CD14-positive monocyte (primary cell): ENCODE data around the gene IL21R. TPM values are rescaled to one million over a fixed set of nuclear protein-coding genes. Genes with fewer than 3 reads are reported as not detected.

Experiments used
- DNase-seq, 3 donors: peaks; one replicate each; pipeline ENCODE4 v3.0.0-alpha.2; 2011 to 2022
- H2AFZ ChIP-seq: 2 replicates; pipeline ENCODE4 v1.6.0; 2012; ENCODE audit warnings: mild to moderate bottlenecking, low read depth, low read length, inconsistent platforms; ENCODE audit not compliant: insufficient read depth, poor library complexity, severe bottlenecking
- H3K27ac ChIP-seq, 2 donors: 1 replicate in 1 of 2; 2 replicates in 1 of 2; pipeline ENCODE4 v1.5.1; 2012 to 2013; ENCODE audit warnings: low read length in 2 of 2, control low read depth in 1 of 2, inconsistent platforms in 1 of 2, low read depth in 1 of 2, mild to moderate bottlenecking in 1 of 2
- H3K27me3 ChIP-seq, 2 donors: one replicate each; pipeline versions ENCODE4 v1.6.0 to v1.6.1; 2011 to 2013; ENCODE audit warnings: low read length in 2 of 2; ENCODE audit not compliant: control insufficient read depth in 2 of 2, insufficient read depth in 2 of 2
- H3K36me3 ChIP-seq, 2 donors: replicated peaks in 1 of 2; 1 replicate in 1 of 2; 2 replicates in 1 of 2; pipeline versions ENCODE4 v1.5.1 to v1.6.1; 2012 to 2013; ENCODE audit warnings: low read length in 2 of 2, control low read depth in 1 of 2, inconsistent platforms in 1 of 2, mild to moderate bottlenecking in 1 of 2; ENCODE audit not compliant: insufficient read depth in 2 of 2, control insufficient read depth in 1 of 2
- H3K4me1 ChIP-seq, 2 donors: 1 replicate in 1 of 2; 2 replicates in 1 of 2; pipeline versions ENCODE4 v1.5.1 to v1.6.1; 2012 to 2013; ENCODE audit warnings: low read length in 2 of 2, control low read depth in 1 of 2, inconsistent platforms in 1 of 2, mild to moderate bottlenecking in 1 of 2, moderate library complexity in 1 of 2; ENCODE audit not compliant: insufficient read depth in 2 of 2, control insufficient read depth in 1 of 2
- H3K4me2 ChIP-seq: replicated peaks from 2 replicates; pipeline ENCODE3; 2012; ENCODE audit warnings: low read length, moderate library complexity, mild to moderate bottlenecking; ENCODE audit not compliant: poor library complexity, severe bottlenecking; ENCODE audit errors: extremely low read depth
- H3K4me3 ChIP-seq, 3 experiments: fragments of 200-600 bp in 1 of 3; sonication (generic) in 1 of 3; replicated peaks in 1 of 3; 1 replicate in 2 of 3; 2 replicates in 1 of 3; pipeline ENCODE4 v1.5.1; 2011 to 2013; ENCODE audit warnings: low read length in 3 of 3, mild to moderate bottlenecking in 3 of 3, control low read depth in 2 of 3, low read depth in 2 of 3, inconsistent platforms in 1 of 3, moderate library complexity in 1 of 3
- H3K79me2 ChIP-seq: 2 replicates; pipeline ENCODE4 v1.6.0; 2012; ENCODE audit warnings: mild to moderate bottlenecking, control low read depth, inconsistent platforms, low read length, moderate library complexity; ENCODE audit not compliant: insufficient read depth
- H3K9ac ChIP-seq: 2 replicates; pipeline ENCODE4 v1.6.0; 2017; ENCODE audit warnings: low read length, mild to moderate bottlenecking; ENCODE audit not compliant: insufficient read depth, poor library complexity, severe bottlenecking
- H3K9me3 ChIP-seq, 2 donors: replicated peaks in 1 of 2; 1 replicate in 1 of 2; 2 replicates in 1 of 2; pipeline versions ENCODE4 v1.5.1 to v1.6.1; 2012 to 2013; ENCODE audit warnings: low read length in 2 of 2, control low read depth in 1 of 2; ENCODE audit not compliant: control insufficient read depth in 1 of 2, insufficient read depth in 1 of 2
- H4K20me1 ChIP-seq: 2 replicates; pipeline ENCODE4 v1.6.0; 2012; ENCODE audit warnings: mild to moderate bottlenecking, low read length, control low read depth, moderate library complexity; ENCODE audit not compliant: insufficient read depth
- H3K27ac Mint-ChIP-seq, 7 donors: one replicate each; pipeline ENCODE4 v1.8.0; 2020; ENCODE audit warnings: mild to moderate bottlenecking in 7 of 7, mixed read lengths in 7 of 7, moderate library complexity in 6 of 7, inconsistent platforms in 2 of 7
- H3K27me3 Mint-ChIP-seq, 3 donors: one replicate each; pipeline ENCODE4 v1.8.0; 2021 to 2022; ENCODE audit warnings: low read depth in 3 of 3, mild to moderate bottlenecking in 3 of 3, mixed read lengths in 3 of 3, moderate library complexity in 3 of 3, inconsistent platforms in 1 of 3
- H3K36me3 Mint-ChIP-seq, 2 donors: one replicate each; pipeline ENCODE4 v1.8.0; 2020; ENCODE audit warnings: mixed read lengths in 2 of 2, inconsistent platforms in 1 of 2, mild to moderate bottlenecking in 1 of 2
- H3K4me1 Mint-ChIP-seq: one replicate; pipeline ENCODE4 v1.8.0; 2020; ENCODE audit warnings: mild to moderate bottlenecking, mixed read lengths
- H3K4me3 Mint-ChIP-seq, 2 donors: one replicate each; pipeline ENCODE4 v1.8.0; 2020; ENCODE audit warnings: mild to moderate bottlenecking in 2 of 2, mixed read lengths in 2 of 2, moderate library complexity in 1 of 2
- H3K9me3 Mint-ChIP-seq, 7 donors: one replicate each; pipeline ENCODE4 v1.8.0; 2020 to 2022; ENCODE audit warnings: mixed read lengths in 7 of 7, mild to moderate bottlenecking in 6 of 7, moderate library complexity in 6 of 7, inconsistent platforms in 2 of 7
- CTCF ChIP-seq: fragments of 200-600 bp; IDR thresholded peaks from one replicate; pipeline ENCODE4 v1.8.0; 2022; ENCODE audit warnings: antibody characterized with exemption, mild to moderate bottlenecking
- whole genome bisulfite sequencing: methylation state at CpG from one replicate; pipeline ENCODE4 v1.1.5; 2013; ENCODE audit warnings: missing lambda C conversion rate; ENCODE audit not compliant: insufficient coverage; 5-methylcytosine and 5-hydroxymethylcytosine counted together
- intact Hi-C, 2 donors: fragments of 100-400 bp; cut with micrococcal nuclease; formaldehyde crosslinking; loops; one replicate each; pipeline versions ENCODE4 v1.15.0 to v1.15.1; 2023
- polyA plus RNA-seq, 3 donors: library from polyadenylated mRNA; depleted of rRNA in 1 of 3; unstranded in 2 of 3; stranded (reverse) in 1 of 3; fragments of 300-500 nt in 2 of 3; fragments of >200 nt in 1 of 3; fragmentation: Illumina TruSeq in 2 of 3; gene quantifications; 1 replicate in 2 of 3; 2 replicates in 1 of 3; pipeline ENCODE4 v1.2.3, GENCODE V29; 2012 to 2021

Gene IL21R
- polyA plus RNA-seq, 3 donors = 1.0 to 1.7 (median 1.4) TPM

- H3K79me2 ChIP-seq = no peaks in the 10 kb centered on the region
- intact Hi-C loops = loop anchor here (5.0 kb wide), 3 partner anchors 93 to 132 kb away; no protein-coding TSS in a partner anchor
- TF ChIP-seq CTCF = no peak
- H3K4me1 ChIP-seq = peaks cover 16% of the 10 kb centered on the region in 2 donors
- H3K27me3 ChIP-seq = no peaks in the 10 kb centered on the region
- H3K9ac ChIP-seq = no peak overlapping the region
- H3K36me3 Mint-ChIP-seq = peaks cover 43 to 52% of the 10 kb centered on the region in 2 donors
- no peaks in the 10 kb centered on the region for H3K27me3 Mint-ChIP-seq
- peaks cover 48 to 49% of the 10 kb centered on the region in 2 donors for H3K36me3 ChIP-seq
- H3K4me3 Mint-ChIP-seq = no peak overlapping the region
- no peak overlapping the region for H3K4me3 ChIP-seq
- peaks cover 19% of the 10 kb centered on the region for H3K4me1 Mint-ChIP-seq
- peaks cover 0 to 2% of the 10 kb centered on the region in 2 donors for H3K9me3 ChIP-seq
- no peak overlapping the region for H3K27ac ChIP-seq
- 84% methylated on average over 4 of the region's 6 CpGs for WGBS
- peaks cover 0 to 4% (median 1%) of the 10 kb centered on the region in 7 donors for H3K9me3 Mint-ChIP-seq
- no peak for DNase-seq
- H4K20me1 ChIP-seq = peaks cover 31% of the 10 kb centered on the region
- peak overlapping the region in 2 of 7 donors; percentile 9 to 12 for H3K27ac Mint-ChIP-seq
- H3K4me2 ChIP-seq = no peak overlapping the region
- no peak overlapping the region for H2AFZ ChIP-seq
Observed at GRCh38 chr16:27364493-27365141, 37.4 kb upstream of the IL21R start.

- no peak overlapping the region for H3K4me3 Mint-ChIP-seq
- Histone ChIP-seq H3K27me3 (no peaks in the 10 kb centered on the region), H3K4me1 (peaks cover 16% of the 10 kb centered on the region in 2 donors), H3K79me2 (no peaks in the 10 kb centered on the region), H3K9me3 (peaks cover 7% of the 10 kb centered on the region in 2 donors), H3K4me3 (no peak overlapping the region), H3K36me3 (peaks cover 40 to 41% of the 10 kb centered on the region in 2 donors), H3K9ac (no peak overlapping the region), H3K27ac (no peak overlapping the region), H4K20me1 (peaks cover 31% of the 10 kb centered on the region), H3K4me2 (no peak overlapping the region), H2AFZ (no peak overlapping the region)
- no peak for DNase-seq
- WGBS = 96% methylated on average over 4 of the region's 7 CpGs
- peaks cover 37 to 44% of the 10 kb centered on the region in 2 donors for H3K36me3 Mint-ChIP-seq
- no peak for TF ChIP-seq CTCF
- peak overlapping the region in 3 of 7 donors; percentile 66 to 88 (median 68) for H3K27ac Mint-ChIP-seq
- intact Hi-C loops = loop anchor here (5.0 kb wide), 3 partner anchors 92 to 133 kb away; no protein-coding TSS in a partner anchor
- H3K27me3 Mint-ChIP-seq = peaks cover 0 to 3% (median 0%) of the 10 kb centered on the region in 3 donors
- H3K9me3 Mint-ChIP-seq = peaks cover 7 to 12% (median 8%) of the 10 kb centered on the region in 7 donors
- peaks cover 23% of the 10 kb centered on the region for H3K4me1 Mint-ChIP-seq
Observed at GRCh38 chr16:27365142-27366089, 36.6 kb upstream of the IL21R start.
